ENCODE data around the gene HMCN1. TPM values are rescaled to one million over a fixed set of nuclear protein-coding genes. Genes with fewer than 3 reads are reported as not detected.

HMCN1 gene
- total RNA-seq, 4 donors from 2014 or later, result 3.3 to 8.9 (median 6.6) TPM

DNA sequence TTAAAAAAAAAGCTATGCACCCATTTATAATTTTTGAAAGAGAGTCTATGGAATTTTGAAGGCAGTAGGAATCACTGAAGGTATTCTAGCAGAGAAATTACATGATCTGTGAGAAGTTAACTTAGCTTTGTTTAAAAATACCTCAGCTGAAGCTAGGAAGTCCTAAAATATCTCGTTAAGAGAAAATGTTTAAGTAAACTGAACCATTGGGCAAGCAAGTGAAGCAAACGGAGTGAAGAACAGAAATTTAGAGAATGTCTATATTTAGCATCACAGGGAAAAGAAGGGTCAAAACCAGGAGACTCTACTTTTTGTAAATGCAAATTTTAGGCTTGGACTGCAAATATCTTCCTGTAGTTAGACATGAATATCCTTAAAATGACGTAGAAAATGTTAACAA lies 230.8 kb downstream of the HMCN1 start:
- Histone ChIP-seq H3K27me3 (no peaks in the 10 kb centered on the region), H3K27ac (no peak overlapping the region), H3K4me3 (replicated peaks in 1 of 3) (no peak overlapping the region), H3K4me1 (peaks cover 0 to 11% of the 10 kb centered on the region in 2 donors), H3K36me3 (no peaks in the 10 kb centered on the region), H3K9me3 (no peaks in the 10 kb centered on the region)
- TF ChIP-seq POLR2A (IDR thresholded peaks at IDR 0.05), result no peak
- TF ChIP-seq, protein P1, sequence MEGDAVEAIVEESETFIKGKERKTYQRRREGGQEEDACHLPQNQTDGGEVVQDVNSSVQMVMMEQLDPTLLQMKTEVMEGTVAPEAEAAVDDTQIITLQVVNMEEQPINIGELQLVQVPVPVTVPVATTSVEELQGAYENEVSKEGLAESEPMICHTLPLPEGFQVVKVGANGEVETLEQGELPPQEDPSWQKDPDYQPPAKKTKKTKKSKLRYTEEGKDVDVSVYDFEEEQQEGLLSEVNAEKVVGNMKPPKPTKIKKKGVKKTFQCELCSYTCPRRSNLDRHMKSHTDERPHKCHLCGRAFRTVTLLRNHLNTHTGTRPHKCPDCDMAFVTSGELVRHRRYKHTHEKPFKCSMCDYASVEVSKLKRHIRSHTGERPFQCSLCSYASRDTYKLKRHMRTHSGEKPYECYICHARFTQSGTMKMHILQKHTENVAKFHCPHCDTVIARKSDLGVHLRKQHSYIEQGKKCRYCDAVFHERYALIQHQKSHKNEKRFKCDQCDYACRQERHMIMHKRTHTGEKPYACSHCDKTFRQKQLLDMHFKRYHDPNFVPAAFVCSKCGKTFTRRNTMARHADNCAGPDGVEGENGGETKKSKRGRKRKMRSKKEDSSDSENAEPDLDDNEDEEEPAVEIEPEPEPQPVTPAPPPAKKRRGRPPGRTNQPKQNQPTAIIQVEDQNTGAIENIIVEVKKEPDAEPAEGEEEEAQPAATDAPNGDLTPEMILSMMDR (IDR thresholded peaks at IDR 0.05), result no peak
- 33 to 41% methylated on average over 3 of the region's 3 CpGs for WGBS, 2 donors
- intact Hi-C loops (cut with DNase I), result no loop called here
- no peak for DNase-seq

DNA sequence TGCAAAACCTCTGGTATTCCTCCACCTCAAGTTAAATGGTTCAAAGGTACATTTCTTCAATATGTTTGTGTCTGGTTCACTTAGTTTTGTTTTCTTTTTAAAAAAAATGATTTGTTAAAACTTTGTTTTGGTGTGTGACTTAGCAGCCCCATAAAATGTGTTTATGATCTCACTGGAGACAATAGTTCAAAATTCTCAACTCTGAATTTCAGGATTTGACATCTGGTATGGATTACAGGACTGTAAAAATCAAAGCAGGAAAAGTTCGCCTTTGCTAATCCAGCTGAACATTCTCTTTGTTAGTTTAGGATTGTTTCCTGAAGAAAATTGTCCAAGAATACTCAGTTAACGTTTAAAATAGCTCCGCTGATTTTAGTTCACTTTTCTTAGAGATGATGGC lies 231.7 kb downstream of the HMCN1 start:
- intact Hi-C loops (cut with DNase I), result no loop called here
- Histone ChIP-seq H3K9me3 (no peaks in the 10 kb centered on the region), H3K4me1 (peaks cover 0 to 11% of the 10 kb centered on the region in 2 donors), H3K36me3 (no peaks in the 10 kb centered on the region), H3K4me3 (replicated peaks in 1 of 3) (no peak overlapping the region), H3K27ac (no peak overlapping the region), H3K27me3 (no peaks in the 10 kb centered on the region)
- WGBS, 2 donors, result 70 to 75% methylated on average over 3 of the region's 3 CpGs
- TF ChIP-seq, protein P1 (IDR thresholded peaks at IDR 0.05), result no peak
- no peak for TF ChIP-seq POLR2A (IDR thresholded peaks at IDR 0.05)
- DNase-seq, result no peak

DNA sequence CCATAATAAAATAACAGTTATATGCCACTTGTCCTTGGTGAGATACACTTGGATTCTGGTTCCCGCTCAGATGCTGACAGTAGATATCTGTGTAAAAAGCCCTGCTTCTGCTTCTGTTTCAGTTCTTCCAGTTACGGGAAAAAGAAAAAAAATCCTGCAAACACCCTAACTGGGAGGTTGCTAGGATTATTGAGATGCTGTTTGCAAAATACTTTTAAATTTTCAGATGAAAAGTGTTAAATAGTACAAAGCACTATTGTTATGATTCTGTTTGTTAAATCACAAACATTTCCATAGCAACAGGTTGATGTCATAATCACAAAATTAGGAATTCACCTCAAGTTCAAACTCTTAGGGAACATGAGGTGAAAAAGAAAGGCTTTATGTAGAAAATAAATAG lies 232.3 kb downstream of the HMCN1 start:
- Histone ChIP-seq H3K4me3 (replicated peaks in 1 of 3) (no peak overlapping the region), H3K27me3 (no peaks in the 10 kb centered on the region), H3K4me1 (peaks cover 0 to 11% of the 10 kb centered on the region in 2 donors), H3K27ac (no peak overlapping the region), H3K9me3 (no peaks in the 10 kb centered on the region), H3K36me3 (no peaks in the 10 kb centered on the region)
- 73 to 74% methylated on average over 2 of the region's 2 CpGs for WGBS, 2 donors
- TF ChIP-seq, protein P1 (IDR thresholded peaks at IDR 0.05), result no peak
- TF ChIP-seq POLR2A (IDR thresholded peaks at IDR 0.05), result no peak
- intact Hi-C loops (cut with DNase I), result no loop called here
- no peak for DNase-seq

DNA sequence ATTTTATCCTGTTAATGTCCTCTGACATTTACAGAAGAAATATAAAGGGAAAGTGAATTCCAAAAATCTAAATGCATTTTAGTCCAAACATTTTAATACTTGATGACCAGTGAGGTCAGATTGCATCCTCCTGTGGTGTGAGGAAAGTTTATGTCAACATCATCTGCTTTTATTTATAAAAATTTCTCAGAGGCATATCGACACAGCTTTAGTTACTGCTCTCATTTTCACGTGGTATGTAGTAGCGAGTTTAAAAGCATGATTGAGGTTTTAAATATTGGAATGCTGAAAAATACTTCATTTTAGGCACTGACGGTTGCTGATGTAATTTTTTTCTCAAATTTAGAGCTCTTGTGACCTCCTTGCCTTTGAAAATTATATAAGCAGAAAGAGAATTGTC lies 234.8 kb downstream of the HMCN1 start:
- Histone ChIP-seq H3K4me1 (peaks cover 7 to 16% of the 10 kb centered on the region in 2 donors), H3K9me3 (no peaks in the 10 kb centered on the region), H3K36me3 (no peaks in the 10 kb centered on the region), H3K27me3 (no peaks in the 10 kb centered on the region), H3K4me3 (replicated peaks in 1 of 3) (no peak overlapping the region), H3K27ac (no peak overlapping the region)
- intact Hi-C loops (cut with DNase I), result no loop called here
- DNase-seq, result no peak
- 81 to 82% methylated on average over 4 of the region's 4 CpGs for WGBS, 2 donors
- TF ChIP-seq, protein P1 (IDR thresholded peaks at IDR 0.05), result no peak
- TF ChIP-seq POLR2A (IDR thresholded peaks at IDR 0.05), result no peak

DNA sequence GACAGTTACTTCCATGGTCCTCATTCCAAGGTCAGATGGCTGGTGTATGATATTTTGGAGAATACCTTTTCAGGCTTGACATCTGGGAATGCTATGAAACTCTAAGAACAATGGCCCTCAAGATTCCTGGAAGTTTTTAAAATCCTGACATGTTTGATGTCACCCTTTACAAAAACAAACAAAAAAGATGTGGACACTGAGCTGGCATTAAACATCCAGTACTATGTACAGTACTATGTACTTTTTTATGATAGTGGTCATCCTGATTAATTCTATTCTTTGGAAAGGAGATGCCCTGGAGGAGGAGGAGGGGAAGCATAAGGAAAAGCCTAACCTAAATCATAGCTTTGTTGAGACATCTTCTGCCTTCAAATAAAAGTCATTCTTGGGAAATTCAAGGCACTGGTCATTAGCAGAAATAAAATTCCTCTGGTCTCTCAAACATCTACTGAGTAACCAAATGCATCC lies 235.4 kb downstream of the HMCN1 start:
- no peak for DNase-seq
- intact Hi-C loops (cut with DNase I), result no loop called here
- TF ChIP-seq, protein P1 (IDR thresholded peaks at IDR 0.05), result no peak
- TF ChIP-seq POLR2A (IDR thresholded peaks at IDR 0.05), result no peak
- Histone ChIP-seq H3K27ac (no peak overlapping the region), H3K4me1 (peaks cover 12 to 17% of the 10 kb centered on the region in 2 donors), H3K9me3 (no peaks in the 10 kb centered on the region), H3K36me3 (no peaks in the 10 kb centered on the region), H3K4me3 (replicated peaks in 1 of 3) (no peak overlapping the region), H3K27me3 (no peaks in the 10 kb centered on the region)

Measured in thyroid gland (tissue), 4 donors.